Right renal cortex interstitium (tissue), 3 donors: Measurements from ENCODE around the gene STK32B. TPM values are rescaled to one million over a fixed set of nuclear protein-coding genes. Genes with fewer than 3 reads are reported as not detected.

Experiments
- DNase-seq, 3 donors: peaks; one replicate each; pipeline ENCODE4 v3.0.0-alpha.2; 2013; ENCODE audit warnings: low read depth in 3 of 3, low spot score in 2 of 3
- polyA plus RNA-seq, 3 donors: library from polyadenylated mRNA; unstranded; fragments of 120-200 nt; gene quantifications; one replicate each; pipeline ENCODE4 v1.2.1, GENCODE V29; 2013; ENCODE audit not compliant: insufficient read length in 3 of 3

The STK32B gene
- polyA plus RNA-seq, 3 donors = 8.6 to 11.0 (median 9.3) TPM

DNA sequence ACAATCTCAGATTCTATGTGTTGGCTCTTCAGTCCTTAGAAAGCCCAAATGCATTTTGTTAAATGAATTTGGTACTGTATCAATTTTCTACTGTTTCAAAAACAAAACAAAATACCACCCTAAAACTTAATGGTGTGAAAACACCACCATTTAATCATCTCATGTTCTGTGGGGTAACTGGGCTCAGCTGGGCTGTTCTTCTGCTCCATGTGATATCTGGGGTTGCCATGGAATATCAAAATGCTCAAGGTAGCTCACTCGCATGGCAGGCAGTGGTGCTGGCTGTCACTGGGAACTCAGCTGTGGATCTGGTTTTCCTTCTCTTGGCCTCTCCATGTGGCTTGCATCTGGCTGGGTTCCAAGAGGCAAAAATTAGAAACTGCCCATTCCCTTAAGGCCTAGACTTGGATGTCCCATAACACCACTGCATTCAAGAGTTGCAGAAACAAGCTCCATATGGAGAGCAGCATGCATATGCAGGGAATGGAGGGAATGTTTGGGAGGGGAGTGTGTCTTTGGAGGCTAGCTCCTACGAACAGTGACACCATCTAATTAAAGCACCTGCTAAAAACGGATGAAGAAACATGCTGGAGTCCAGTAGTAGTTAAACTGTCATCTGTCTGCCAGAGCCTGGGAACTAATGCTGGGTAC is 279.2 kb downstream of the STK32B start:
- DNase-seq = no peak

DNA sequence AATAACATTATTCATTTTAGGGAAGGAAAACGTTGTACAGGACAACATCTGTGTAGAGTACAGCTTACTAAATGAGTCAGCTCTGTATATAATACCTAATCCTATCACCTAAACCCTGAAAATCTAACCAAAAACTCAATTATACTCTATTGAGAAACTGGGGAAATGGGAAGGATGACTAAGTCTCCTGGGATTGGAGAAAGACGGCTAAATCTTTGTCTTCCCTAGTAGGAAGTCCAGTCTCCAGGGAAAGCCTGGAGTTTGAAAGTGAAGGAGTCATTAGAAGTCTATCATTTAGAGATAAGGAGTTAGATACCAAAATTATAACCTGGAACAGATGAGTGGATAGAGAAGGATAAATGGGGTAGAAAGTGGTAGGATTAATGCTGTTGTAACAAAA is 286.5 kb downstream of the STK32B start:
- DNase-seq = no peak

DNA sequence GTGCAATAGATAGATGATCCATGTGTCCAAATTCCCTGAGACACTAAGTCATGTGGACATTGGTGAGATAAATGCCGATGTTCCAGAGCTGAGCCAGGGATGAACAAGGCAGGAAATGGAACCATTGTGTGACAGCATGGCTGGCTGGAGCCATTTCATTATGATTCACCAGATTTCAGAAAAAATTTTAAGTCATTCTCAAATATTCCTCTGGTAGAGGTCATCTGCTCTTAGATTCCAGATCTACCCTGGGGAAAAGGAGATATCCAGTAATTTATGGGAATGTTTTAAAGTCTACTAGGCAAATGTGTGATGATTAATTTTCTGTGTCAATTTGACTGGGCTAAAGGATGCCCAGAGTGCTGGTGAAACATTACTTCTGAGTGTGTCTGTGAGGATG is 287.3 kb downstream of the STK32B start:
- DNase-seq = no peak

DNA sequence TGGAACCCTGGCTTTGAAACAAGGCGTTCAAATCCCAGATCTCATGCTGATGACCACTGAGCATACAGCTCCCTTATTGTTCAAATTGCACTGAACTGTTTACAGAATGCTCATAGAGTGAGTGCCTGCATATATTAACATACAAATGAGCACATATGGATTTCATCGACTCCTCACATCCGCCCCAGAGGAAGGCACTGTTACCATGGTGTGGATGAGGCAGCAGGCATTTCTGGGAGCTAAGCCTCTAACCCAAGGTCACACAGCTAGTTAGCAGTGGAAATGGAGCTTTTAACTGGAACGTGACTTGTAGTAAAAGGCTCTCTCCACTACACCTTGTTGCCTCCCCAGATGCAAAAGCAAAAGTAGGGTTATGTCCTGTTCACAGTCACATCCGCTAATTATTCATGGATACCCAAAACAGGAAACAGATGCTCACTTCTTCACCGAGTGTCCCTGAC is 289.7 kb downstream of the STK32B start:
- DNase-seq = no peak

DNA sequence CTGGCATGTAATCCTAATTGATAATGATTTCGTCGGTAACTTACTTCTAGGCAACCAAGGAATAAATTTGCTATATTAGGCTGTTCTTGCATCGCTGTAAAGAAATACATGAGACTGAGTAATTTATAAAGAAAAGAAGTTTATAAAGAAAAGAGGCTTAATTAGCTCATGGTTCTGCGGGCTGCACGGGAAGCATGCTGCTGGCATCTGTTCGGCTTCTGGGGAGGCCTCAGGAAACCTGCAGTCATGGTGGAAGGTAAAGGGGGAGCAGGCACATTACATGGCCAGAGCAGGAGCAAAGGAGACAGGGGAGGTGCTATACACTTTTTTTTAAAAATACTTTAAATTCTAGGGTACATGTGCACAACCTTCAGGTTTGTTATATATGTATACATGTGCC is 290.2 kb downstream of the STK32B start:
- no peak for DNase-seq

DNA sequence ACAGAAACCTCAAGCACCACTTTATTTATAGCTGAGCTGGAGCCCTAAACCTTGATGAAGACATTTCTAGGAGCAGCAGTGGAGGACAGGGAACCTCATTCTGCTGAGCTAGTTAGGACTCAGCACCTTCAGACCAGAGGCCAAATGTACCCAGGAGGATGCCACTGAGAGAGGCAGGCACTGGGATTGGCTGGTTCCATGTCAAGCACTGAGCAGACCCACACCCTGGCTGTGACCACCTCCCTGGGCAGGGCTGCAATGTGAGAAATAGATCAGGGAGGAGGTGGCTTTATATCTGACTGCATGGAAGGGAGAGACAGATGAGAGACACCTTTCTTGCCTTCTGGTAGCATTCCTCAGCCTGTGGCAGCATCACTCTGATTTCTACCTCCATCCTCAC is 304.6 kb downstream of the STK32B start:
- DNase-seq = no peak

DNA sequence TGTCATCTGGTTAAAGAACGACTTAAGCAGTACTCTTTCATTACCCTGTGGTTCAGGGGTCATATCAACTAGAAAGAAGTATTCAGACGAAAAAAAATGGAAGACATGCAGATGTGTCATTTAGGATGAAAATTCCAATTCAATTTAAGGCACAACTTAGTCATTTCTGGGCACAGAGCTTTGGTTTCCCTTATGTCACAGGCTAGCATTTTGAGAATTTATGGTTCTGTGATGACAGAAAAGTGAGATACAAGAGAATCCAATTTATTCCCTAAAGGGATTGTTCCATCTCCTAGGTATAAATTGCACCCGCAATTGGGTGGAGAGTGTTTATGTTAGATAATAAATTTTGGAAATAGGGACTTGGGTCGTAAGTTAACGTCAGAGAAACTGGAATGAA is 306.6 kb downstream of the STK32B start:
- no peak for DNase-seq

DNA sequence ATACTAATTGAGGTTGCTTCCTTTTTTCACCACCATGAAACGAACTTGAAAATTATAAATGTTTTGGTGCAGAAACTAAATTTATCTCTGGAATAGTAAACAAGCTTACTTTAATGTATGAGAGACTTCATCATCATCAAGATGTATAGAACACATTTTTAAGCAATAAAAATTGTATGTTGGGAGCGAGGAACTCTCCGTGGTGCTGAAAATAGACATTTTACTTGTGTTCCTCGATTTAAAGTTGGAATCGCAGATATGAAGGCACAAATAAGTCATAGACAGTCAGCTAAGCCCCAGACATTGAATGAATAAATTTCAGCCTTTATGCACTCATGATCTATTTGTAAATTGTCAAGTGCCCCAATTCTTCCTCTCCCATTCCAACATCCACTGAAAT is 310.7 kb downstream of the STK32B start:
- DNase-seq = peak; percentile 4 to 13 (median 8)

DNA sequence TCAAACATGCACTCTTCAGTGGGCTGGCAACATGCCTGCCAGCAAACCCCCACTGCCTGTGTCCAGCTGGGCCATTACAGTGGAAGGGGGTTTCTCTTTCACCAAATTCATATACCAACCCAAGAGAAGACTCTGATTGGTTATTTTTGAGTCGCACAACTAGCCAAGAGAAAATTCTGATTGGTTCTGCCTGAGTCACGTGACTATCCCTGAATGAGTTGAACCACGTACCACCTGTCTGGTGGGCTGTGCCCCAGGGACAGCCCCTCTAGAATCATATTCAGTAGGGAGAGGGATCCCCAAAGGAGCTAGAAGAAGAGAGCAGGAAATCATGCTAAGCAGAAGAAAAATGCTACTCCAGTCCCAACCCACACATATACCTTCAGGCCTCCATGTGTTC is 313.1 kb downstream of the STK32B start:
- no peak for DNase-seq

DNA sequence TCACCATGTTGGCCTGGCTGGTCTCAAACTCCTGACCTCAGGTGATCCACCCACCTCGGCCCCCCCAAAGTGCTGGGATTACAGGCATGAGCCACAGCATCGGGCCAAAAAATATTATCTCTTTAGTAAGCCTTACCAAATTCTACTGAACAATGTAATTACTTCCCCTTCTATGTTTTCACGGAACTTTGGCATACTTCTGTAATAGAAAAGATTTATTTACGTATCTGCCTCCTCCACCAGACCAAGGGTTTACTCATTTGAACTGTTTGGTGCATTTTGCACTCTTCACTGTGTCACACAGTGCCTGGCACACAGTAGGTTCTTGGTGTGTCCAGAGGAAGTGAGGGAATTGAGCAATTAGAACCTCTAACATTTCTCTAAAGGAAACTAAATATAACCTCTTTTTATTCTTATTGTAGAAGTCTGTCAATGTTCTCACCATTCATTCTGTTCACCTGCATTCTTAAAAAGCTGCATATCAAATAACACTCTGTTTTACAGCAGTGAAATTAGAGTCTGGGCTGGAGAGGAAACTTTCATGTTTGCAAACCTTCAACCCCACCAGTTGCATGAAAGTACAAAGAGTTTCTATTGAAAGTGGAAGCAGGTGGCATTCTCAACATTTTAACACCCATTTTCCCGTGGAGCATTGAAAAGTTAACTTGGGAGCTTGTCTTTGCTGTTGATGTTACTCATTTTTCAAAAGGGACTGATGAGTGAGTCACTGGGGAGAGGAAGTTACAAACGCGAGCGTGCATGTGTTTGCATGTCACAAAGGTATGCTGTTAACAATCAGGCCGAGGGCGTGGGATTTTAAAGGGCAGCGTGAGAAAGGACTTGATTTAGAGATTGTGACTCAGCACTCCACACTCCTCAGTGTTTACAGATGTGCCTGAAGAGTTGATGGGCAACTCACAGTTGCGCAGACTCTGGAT is 314.1 kb downstream of the STK32B start:
- DNase-seq = no peak

DNA sequence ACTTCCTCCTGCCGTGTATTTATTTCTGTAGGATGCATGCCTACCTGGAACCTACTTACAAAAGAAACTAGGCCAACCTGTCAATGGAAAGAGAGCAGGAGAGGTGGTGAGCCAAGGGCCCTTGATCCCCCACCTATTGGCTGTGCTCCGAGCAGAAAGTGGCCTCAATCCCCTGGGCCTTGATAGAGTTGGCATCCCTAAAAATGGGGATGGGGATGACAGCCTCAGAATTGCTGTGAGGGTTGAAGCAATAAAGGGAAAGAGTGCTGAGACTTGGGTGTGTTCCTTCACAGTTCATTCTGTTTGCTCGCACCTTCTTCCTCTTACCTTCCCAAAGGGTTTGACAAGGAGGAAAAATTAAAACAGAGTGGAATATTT is 314.7 kb downstream of the STK32B start:
- DNase-seq = no peak

DNA sequence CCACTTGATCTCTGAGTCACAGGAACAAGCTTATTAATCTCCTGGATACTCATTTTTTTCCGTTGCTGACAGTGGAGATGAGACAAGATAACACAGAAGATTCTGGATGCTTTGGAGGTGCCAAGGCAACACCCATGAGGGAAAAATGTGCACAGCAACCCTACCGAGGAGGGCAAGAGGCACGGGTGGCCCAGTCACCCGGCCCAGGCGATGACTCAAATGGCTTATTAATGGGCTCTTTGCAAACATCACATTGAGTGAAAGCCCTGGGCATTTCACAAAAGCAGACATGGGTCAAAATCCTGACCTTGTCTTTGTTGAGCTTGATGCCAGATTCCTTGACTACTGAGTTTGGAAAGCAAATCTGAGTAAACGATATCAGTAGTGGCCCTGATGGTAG is 315.1 kb downstream of the STK32B start:
- DNase-seq = no peak

DNA sequence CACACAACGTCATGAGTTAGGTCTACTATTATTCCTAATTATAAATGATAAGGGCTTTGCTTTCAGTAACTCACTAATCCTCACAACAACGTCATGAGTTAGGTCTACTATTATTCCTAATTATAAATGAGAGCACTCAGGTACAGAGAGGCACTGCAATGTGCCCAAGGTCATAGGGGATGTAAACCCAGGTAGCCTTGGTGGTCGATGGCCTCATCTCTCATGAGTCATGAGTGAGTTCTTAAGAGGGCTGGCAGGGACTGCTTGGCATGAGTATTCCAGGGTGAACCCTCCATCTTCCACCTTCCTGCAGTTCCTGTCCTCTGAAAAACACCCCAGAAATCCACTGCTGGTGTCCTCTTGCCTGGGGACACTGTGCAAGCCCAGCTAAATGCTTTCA is 317.1 kb downstream of the STK32B start:
- no peak for DNase-seq

DNA sequence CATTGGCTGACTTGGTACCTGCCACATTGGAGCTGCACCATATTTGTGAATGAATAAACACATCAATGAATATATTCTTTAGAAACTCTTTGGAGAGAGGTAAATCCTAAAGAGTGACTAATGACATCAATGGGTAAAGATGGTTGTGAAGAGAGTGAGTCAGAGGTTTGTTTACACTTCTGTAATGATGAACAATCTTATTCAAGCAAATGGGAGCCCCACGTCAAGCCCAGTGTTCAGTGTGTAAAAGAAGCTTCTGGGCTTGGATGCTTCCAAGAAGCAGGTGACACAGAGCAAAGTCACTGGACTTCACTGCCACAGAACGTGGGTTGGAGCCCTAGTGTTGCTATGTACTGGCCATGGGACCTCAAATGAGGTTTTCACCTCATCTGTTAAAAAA is 319.0 kb downstream of the STK32B start:
- DNase-seq = no peak

DNA sequence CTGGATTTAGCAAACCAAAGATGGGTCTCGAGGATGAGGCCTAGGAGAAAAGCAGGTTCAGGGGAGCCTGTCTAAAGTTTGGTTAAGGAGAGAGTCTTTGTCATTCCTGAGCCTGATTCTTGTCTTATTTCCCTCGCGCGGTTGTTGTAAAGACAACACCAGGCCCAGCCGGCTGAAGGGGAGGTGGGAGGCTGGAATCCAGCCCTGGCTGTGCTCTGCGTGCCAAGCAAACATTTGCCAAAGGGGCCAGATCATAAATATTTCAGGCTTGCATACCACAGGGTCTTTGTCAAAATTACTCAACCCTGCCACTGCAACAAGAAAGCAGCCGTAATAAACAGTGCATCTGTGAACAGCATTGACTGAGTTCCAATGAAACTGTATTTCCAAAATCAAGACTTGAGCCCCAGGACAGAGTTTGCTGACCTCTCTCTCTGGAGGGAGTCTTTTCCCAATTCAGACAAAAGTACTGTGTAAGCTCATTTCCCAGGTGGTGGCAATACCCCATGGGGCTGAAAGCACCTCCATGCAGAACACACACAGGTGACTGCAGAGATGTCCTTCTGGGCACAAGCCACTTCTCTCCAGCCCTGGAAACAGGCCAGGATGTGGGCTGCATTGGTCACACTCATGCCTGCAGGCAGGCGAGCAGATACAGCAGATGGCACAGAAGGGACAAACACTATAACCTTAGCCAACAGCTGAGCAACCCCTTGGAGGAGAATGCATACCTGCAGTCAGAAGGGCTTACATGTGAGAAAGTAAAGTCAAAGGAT is 320.3 kb downstream of the STK32B start:
- no peak for DNase-seq

DNA sequence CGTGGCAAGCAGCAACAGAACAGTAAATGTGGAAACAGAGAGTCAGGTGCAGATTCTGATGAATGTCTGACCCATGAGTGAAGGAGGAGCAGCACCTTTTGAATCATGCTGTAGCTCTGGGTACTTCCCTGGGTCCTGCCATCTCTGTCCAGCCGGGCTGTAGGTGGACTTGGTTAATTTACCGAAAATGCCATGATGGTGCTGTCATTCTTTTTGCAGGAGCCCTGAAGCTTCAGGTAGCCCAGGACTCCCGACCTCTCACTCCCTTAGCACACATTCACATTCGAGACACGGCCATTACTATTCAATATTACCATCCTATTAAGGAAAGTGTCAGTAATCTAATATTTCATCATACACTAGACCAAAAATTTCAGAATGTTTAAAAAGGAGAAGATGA is 320.9 kb downstream of the STK32B start:
- no peak for DNase-seq

DNA sequence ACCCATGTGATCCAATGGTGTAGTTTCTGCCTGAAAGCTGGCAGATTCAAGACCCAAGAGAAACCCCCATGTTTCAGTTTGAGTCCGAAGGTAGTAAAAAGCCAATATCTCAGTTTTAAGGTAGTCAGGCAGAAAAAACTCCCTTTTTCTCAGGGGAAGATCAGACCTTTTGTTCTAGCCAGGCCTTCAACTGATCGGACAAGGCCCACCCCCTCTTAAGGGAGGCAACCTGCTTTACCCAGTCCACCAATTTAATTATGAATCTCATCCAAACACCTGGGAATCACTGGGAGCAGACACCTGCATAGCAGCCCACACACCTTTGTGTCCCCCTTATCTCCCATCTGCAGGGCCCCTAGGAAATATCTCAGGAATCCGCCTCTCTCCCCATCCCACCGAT is 322.0 kb downstream of the STK32B start:
- no peak for DNase-seq

DNA sequence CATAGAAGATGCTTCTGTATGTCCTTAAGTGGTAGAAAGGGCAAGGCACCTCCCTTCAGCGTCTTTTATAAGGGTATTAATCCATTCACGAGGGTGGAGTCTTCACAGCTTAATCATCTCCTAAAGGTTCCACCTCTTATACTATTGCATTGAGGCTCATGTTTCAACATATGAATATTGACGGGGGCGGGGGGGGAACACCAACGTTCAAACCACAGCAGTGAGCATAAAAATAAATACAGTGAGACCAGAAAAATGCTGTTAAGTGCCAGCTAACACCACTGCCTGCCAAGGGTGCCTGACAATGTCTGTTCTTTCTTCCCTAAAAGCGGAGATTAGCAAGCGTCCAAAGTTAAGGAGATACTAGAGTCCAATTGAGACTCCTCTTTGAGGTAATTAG is 323.3 kb downstream of the STK32B start:
- no peak for DNase-seq

DNA sequence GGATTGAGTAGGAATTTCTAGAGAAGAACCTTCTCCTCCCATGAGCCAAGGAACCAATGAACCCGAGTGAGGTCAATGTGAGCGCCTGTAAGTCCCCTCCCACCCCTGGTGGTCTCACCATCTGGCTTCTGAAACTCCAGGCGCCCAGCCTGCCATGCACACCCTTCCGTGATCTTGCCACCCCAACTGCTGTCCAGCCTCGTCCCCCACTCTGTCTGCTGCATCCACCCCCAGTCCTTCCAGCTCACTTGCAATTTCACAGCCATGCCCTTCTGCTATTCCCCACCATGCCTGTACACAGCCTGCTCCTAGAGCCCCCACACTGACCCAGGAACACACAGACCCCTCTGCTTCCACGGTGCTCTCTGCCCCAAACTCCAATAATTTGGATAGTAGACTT is 323.7 kb downstream of the STK32B start:
- no peak for DNase-seq

DNA sequence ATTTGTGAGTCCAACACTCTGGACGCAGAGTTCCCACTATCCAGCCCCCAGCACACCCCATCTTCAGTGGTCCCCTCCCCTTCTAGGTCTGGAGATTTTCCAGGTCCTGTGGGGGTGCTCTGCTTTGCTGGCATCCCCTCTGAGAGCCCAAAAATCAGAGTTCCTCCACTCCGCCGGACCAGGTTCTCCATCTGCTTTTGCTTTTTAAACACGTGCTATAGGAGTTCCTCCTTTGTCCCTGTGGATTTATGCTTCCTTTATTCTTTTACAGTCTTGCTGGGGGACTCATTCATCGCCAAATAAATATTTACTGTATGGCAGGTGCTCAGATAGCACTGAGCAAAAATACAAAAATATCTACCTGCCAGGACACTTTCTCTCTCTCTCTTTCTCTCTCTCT is 324.7 kb downstream of the STK32B start:
- DNase-seq = no peak

DNA sequence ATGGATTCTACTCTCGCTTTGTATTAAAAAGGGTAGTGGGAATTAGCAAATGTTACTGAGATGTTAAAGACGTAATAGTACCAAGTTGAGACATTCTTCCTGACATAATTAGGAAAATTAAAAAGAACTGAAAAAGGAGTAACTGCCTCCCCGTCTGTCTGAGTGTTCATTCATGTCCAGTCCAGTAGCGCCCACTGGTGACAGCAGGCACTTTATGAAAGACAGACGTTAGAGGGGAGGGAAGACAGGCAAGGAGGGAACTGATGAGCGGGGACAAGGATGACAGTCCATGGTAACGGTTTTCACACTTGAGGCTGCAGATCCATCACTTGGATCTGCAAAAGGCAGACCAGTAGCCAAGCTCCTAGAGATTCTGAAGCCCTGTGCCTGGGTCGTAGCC is 326.7 kb downstream of the STK32B start:
- DNase-seq = no peak
